Tracheal epithelial cell (primary cell): ENCODE measurements around the gene STARD9. TPM values are rescaled to one million over a fixed set of nuclear protein-coding genes. Genes with fewer than 3 reads are reported as not detected.

ENCODE experiments used
- total RNA-seq: library from RNA; depleted of rRNA; stranded (reverse); fragments of >200 nt; gene quantifications from 2 replicates; pipeline ENCODE4 v1.2.1, GENCODE V29; 2014

Gene STARD9
- 0.43 and 2.4 TPM in 2 replicates for total RNA-seq

DNA sequence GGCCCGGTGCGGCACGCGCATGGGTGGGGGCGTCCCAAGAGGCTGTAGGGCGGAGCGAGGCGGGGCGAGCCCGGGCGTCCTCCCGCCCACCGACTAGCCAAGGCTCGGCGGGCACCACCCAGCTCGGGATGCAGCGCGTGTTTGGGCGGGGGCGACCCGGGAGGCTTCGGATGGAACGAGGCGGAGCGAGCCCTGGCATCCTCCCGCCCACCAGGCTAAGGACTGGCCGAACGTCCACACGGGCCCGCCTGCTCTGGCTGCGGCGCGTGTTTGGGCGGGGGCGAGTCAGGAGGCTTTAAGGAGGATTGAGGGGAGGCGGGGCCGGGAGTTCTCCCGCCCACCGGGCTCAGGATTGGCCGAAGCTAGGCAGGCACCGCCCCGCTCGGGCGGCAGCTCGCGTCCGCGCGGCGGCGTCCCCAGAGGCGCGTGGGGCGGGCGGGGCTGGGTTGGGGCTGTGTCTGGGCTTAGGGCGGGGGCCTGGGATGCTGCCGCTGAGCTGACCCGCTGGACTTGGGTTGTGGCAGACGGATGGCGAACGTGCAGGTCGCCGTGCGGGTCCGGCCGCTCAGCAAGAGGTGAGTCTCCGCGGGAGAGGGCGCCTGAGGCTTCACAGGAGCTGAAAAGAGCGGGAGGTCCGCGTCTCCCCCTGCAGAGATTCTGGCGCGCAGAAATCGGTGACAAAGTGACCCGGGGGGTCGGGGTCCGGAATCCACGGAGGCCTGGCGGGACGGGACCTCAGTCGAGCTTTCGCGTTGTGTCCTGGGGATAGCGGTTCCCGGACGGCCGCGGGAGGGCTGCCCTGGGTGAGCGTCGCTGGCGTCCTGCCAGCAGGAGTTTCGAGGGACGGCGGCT lies at the start of gene STARD9:
Gene STARD9 (plus strand): TSS at position 419 of the 852 bp plus-strand sequence. CDS start 110 bp downstream, at position 529.

DNA sequence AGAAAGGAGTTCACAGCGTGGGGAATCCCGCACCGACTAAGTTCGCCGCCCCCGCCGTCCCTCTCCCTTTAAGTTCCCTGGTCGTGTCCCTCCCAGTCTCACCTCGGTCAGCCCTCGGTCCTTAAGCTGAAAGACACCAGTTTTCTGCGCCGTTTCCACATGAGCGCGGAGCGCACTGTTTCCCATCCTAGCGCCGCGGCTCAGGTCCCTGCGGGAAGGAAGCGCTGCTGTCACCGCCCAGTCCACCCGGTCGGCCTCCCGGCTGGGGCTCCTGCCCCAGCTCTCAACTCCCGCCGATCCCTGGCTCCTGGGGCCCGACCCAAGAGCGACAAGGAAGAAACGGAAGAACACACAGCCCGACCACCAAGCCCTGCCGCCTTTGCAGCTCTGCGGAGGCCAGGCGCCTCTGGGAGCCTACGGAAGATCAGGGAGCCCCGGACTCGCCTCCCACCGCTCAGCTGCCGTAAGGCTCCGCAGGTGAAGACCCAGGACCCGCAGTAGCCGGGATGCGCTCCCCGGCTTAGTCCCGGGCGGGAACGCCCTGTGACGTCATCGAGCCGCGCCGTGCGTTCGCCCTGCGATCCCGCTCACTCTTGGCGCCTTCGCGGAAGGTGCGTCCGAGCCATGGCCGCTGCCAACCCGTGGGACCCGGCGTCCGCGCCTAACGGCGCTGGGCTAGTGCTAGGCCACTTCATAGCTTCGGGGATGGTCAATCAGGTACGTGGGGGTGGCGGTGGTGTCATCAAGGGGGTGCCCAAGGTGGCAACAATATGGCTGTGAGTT lies 27.0 kb upstream of the STARD9 start, which contains the start of the genes HAUS2 and LRRC57:
Gene HAUS2 (plus strand): TSS at position 590 of the 783 bp plus-strand sequence. CDS start 35 bp downstream, at position 625.
Gene LRRC57 (minus strand): TSS at position 545 of the 783 bp plus-strand sequence. CDS start 359 bp downstream, at position 186.

DNA sequence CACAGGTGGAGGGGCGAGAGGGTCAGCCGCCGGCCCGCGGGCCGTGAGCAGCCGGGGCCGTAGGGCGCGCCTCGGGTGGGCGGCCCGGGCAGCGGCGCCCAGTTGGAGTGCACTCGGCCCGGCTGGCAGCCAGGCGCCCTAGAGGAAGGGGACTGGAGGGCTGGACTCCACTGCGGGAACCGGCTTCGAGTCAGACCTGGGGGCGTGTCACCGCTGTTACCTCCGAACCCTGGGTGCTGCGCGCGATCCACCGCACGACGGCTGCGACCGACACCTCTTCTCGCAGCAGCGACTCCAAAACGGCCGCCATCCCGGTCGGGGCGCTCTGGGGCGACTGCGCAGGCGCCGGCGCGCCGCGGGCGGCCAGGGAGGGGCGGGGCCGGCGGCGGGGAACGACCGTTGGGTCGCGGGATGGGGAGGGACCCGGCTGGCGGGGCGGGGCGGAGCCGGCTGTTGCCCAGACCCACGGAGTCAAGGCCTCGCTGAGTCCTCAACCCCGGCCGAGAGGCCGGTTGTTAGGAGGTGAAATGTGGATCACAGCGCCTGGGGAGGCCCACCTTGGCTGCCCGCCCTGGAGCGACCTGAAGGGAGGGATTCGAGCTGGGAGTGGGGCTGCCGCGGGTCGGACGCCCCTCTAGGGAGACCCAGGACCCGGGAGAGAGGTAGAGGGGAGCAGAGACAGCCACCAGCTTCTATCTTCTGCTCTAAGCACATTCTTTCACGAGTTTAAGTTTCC lies 161.6 kb downstream of the STARD9 start, which contains the start of gene CDAN1:
Gene CDAN1 (minus strand): TSS at position 336 of the 736 bp plus-strand sequence. CDS start 26 bp downstream, at position 310.

Other genes with a start within 250 kb of the STARD9 start
- 0.43 and 5.5 TPM in 2 replicates for gene CAPN3, start 216.1 kb upstream of the STARD9 start, total RNA-seq
- 37.6 and 37.9 TPM in 2 replicates for gene ZNF106, start 84.5 kb upstream of the STARD9 start, total RNA-seq
- 36.2 and 86.5 TPM in 2 replicates for gene SNAP23, start 80.0 kb upstream of the STARD9 start, total RNA-seq
- 24.1 and 27.7 TPM in 2 replicates for gene LRRC57, start 26.8 kb upstream of the STARD9 start, total RNA-seq
- 37.4 and 50.1 TPM in 2 replicates for gene HAUS2, start 26.8 kb upstream of the STARD9 start, total RNA-seq
- 10.9 and 19.0 TPM in 2 replicates for gene CDAN1, start 161.5 kb downstream of the STARD9 start, total RNA-seq